GM12874 (cell line): ENCODE data around the gene FERD3L.

Experiments used
- CTCF ChIP-seq: IDR thresholded peaks from 2 replicates; pipeline ENCODE4 v1.5.1; 2011; ENCODE audit warnings: low read depth, mild to moderate bottlenecking, control low read depth, low read length, moderate library complexity; ENCODE audit not compliant: insufficient read depth

Gene FERD3L

GRCh38 chr7:19114551-19114855 is 30.7 kb downstream of the FERD3L start:
- TF ChIP-seq CTCF = no peak

- TF ChIP-seq CTCF = no peak
Observed at GRCh38 chr7:19113855-19114550, 31.2 kb downstream of the FERD3L start.

- TF ChIP-seq CTCF = no peak
Observed at GRCh38 chr7:19113002-19113350, 32.2 kb downstream of the FERD3L start.

- TF ChIP-seq CTCF = no peak
Observed at GRCh38 chr7:19112274-19113001, 32.8 kb downstream of the FERD3L start.

- TF ChIP-seq CTCF = no peak
Observed at GRCh38 chr7:19111474-19112273, 33.5 kb downstream of the FERD3L start.

GRCh38 chr7:19110776-19111175 is 34.4 kb downstream of the FERD3L start:
- no peak for TF ChIP-seq CTCF

GRCh38 chr7:19110026-19110730 is 35.0 kb downstream of the FERD3L start:
- no peak for TF ChIP-seq CTCF
